ENCODE data around the gene SMCO3. TPM values are rescaled to one million over a fixed set of nuclear protein-coding genes. Genes with fewer than 3 reads are reported as not detected.

SMCO3 gene
- total and polyA plus RNA-seq, 10 of the 15 experiments (the other 5 are each of a cell fraction or from before 2014, with no cell fraction given), result 0.05 to 0.35 (median 0.10) TPM; not detected in 6

DNA sequence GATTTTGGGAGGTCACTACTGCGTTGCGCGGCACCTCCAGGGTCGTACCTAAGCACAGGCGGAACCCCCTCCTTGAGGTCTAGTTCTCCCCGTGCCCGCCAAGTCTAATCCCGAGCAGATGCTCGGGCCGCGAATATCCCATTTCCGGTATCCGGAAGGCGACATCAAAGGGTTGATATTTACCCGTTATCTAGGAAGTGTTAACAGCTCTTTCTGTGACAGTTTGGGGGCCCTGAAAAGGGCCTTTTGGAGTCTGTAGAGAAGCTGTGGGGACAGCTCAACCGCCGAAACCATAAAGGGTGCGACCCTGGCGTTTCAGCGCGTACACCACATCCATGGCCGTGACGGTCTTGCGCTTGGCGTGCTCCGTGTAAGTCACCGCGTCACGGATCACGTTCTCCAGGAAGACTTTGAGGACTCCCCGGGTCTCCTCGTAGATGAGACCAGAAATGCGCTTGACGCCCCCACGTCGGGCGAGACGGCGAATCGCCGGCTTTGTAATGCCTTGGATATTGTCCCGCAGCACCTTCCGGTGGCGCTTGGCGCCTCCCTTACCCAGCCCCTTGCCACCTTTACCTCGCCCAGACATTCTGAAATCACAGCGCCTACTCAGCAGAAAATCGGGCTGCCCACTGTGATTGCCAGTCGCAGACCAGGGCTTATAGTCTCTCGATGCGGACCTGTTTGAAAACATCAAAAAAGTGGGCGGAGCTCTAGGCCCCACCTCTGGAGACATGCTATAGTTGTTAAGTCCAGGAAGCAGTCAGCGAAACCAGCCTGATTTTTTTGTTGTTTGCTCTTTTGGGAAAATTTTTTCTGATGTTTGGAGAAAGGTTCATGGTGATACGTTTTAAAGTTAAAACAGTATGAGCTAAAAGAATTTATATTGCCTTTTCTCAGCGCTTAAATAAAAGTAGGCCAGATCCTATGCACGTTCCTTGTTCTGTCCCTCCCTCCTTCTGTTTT, 43.2 kb downstream of the SMCO3 start (continued):
- TF ChIP-seq, protein P1, sequence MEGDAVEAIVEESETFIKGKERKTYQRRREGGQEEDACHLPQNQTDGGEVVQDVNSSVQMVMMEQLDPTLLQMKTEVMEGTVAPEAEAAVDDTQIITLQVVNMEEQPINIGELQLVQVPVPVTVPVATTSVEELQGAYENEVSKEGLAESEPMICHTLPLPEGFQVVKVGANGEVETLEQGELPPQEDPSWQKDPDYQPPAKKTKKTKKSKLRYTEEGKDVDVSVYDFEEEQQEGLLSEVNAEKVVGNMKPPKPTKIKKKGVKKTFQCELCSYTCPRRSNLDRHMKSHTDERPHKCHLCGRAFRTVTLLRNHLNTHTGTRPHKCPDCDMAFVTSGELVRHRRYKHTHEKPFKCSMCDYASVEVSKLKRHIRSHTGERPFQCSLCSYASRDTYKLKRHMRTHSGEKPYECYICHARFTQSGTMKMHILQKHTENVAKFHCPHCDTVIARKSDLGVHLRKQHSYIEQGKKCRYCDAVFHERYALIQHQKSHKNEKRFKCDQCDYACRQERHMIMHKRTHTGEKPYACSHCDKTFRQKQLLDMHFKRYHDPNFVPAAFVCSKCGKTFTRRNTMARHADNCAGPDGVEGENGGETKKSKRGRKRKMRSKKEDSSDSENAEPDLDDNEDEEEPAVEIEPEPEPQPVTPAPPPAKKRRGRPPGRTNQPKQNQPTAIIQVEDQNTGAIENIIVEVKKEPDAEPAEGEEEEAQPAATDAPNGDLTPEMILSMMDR (IDR thresholded peaks at IDR 0.05 in 2 of 3, conservative IDR thresholded peaks at IDR 0.05 in 1 of 3; ENCODE audit: control insufficient read depth in 2 of 3, extremely low read depth in 1 of 3, insufficient read depth in 1 of 3, low read depth in 3 of 3, low read length in 3 of 3), result no peak
- TF ChIP-seq NFYA (IDR thresholded peaks at IDR 0.05; ENCODE audit: borderline replicate concordance, low read depth, low read length), result no peak
- peak; percentile 84 for TF ChIP-seq LARP7 (IDR thresholded peaks at IDR 0.05)
- TF ChIP-seq, protein P2, sequence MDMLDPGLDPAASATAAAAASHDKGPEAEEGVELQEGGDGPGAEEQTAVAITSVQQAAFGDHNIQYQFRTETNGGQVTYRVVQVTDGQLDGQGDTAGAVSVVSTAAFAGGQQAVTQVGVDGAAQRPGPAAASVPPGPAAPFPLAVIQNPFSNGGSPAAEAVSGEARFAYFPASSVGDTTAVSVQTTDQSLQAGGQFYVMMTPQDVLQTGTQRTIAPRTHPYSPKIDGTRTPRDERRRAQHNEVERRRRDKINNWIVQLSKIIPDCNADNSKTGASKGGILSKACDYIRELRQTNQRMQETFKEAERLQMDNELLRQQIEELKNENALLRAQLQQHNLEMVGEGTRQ (IDR thresholded peaks at IDR 0.05; ENCODE audit: borderline replicate concordance, low read depth, low read length), result no peak; the same call in 1 of the 2 replicates
- peak; percentile 87 for TF ChIP-seq CHD2 (IDR thresholded peaks at IDR 0.05; ENCODE audit: borderline replicate concordance, low read depth, low read length)
- TF ChIP-seq CBFB (IDR thresholded peaks at IDR 0.05; ENCODE audit: low read depth), result peak; percentile 97
- peak; percentile 90 for TF ChIP-seq ZNF217 (IDR thresholded peaks at IDR 0.05)
- TF ChIP-seq, protein P3, sequence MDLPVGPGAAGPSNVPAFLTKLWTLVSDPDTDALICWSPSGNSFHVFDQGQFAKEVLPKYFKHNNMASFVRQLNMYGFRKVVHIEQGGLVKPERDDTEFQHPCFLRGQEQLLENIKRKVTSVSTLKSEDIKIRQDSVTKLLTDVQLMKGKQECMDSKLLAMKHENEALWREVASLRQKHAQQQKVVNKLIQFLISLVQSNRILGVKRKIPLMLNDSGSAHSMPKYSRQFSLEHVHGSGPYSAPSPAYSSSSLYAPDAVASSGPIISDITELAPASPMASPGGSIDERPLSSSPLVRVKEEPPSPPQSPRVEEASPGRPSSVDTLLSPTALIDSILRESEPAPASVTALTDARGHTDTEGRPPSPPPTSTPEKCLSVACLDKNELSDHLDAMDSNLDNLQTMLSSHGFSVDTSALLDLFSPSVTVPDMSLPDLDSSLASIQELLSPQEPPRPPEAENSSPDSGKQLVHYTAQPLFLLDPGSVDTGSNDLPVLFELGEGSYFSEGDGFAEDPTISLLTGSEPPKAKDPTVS (IDR thresholded peaks at IDR 0.05; ENCODE audit: low read depth, low read length), result no peak
- peak; percentile 93 for TF ChIP-seq MTA3 (IDR thresholded peaks at IDR 0.05; ENCODE audit: borderline replicate concordance, low read length)
- TF ChIP-seq, protein P4, sequence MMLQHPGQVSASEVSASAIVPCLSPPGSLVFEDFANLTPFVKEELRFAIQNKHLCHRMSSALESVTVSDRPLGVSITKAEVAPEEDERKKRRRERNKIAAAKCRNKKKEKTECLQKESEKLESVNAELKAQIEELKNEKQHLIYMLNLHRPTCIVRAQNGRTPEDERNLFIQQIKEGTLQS (IDR thresholded peaks at IDR 0.05; ENCODE audit: borderline replicate concordance, extremely low read depth, low read depth, low read length), result no peak
- TF ChIP-seq, protein P5, sequence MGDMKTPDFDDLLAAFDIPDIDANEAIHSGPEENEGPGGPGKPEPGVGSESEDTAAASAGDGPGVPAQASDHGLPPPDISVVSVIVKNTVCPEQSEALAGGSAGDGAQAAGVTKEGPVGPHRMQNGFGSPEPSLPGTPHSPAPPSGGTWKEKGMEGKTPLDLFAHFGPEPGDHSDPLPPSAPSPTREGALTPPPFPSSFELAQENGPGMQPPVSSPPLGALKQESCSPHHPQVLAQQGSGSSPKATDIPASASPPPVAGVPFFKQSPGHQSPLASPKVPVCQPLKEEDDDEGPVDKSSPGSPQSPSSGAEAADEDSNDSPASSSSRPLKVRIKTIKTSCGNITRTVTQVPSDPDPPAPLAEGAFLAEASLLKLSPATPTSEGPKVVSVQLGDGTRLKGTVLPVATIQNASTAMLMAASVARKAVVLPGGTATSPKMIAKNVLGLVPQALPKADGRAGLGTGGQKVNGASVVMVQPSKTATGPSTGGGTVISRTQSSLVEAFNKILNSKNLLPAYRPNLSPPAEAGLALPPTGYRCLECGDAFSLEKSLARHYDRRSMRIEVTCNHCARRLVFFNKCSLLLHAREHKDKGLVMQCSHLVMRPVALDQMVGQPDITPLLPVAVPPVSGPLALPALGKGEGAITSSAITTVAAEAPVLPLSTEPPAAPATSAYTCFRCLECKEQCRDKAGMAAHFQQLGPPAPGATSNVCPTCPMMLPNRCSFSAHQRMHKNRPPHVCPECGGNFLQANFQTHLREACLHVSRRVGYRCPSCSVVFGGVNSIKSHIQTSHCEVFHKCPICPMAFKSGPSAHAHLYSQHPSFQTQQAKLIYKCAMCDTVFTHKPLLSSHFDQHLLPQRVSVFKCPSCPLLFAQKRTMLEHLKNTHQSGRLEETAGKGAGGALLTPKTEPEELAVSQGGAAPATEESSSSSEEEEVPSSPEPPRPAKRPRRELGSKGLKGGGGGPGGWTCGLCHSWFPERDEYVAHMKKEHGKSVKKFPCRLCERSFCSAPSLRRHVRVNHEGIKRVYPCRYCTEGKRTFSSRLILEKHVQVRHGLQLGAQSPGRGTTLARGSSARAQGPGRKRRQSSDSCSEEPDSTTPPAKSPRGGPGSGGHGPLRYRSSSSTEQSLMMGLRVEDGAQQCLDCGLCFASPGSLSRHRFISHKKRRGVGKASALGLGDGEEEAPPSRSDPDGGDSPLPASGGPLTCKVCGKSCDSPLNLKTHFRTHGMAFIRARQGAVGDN (IDR thresholded peaks at IDR 0.05), result peak; percentile 97
- TF ChIP-seq ZNF622 (IDR thresholded peaks at IDR 0.05), result peak; percentile 52; the same call in 1 of the 2 replicates
- no peak for TF ChIP-seq JUNB (IDR thresholded peaks at IDR 0.05)
- TF ChIP-seq NR2C1 (IDR thresholded peaks at IDR 0.05), result 0 out of 2 replicates have a peak, but pooled peaks have one; percentile 4
- TF ChIP-seq NR2F1 (conservative IDR thresholded peaks at IDR 0.05), result peak; percentile 76
- peak; percentile 99 for TF ChIP-seq SMAD5 (IDR thresholded peaks at IDR 0.05; ENCODE audit: low read depth)
- TF ChIP-seq RFX5 (IDR thresholded peaks at IDR 0.05; ENCODE audit: low read depth, low read length), result peak; percentile 49; the same call in 1 of the 2 replicates
- TF ChIP-seq KDM1A (IDR thresholded peaks at IDR 0.05; ENCODE audit: borderline replicate concordance), result no peak
- peak; percentile 87 for TF ChIP-seq SMARCA5 (IDR thresholded peaks at IDR 0.05)
- TF ChIP-seq FOXM1 (IDR thresholded peaks at IDR 0.05; ENCODE audit: low read depth, low read length), result peak; percentile 65
- no peak for TF ChIP-seq KLF5 (IDR thresholded peaks at IDR 0.05; ENCODE audit: partially characterized antibody)
- no peak; the same call in none of the 2 replicates for TF ChIP-seq HCFC1 (IDR thresholded peaks at IDR 0.05; ENCODE audit: low read length)
